AG08395 (cell line): ENCODE data around the gene FERMT3.
"Not testable (repeated sequence)": the region's sequence is repeated elsewhere in the genome, so short reads cannot be mapped to it uniquely, and the experiment has no call there.

ENCODE experiments used
- DNase-seq: peaks from one replicate; pipeline ENCODE4 v3.0.0; 2012; ENCODE audit warnings: mixed read lengths, low spot score

Gene FERMT3

DNA sequence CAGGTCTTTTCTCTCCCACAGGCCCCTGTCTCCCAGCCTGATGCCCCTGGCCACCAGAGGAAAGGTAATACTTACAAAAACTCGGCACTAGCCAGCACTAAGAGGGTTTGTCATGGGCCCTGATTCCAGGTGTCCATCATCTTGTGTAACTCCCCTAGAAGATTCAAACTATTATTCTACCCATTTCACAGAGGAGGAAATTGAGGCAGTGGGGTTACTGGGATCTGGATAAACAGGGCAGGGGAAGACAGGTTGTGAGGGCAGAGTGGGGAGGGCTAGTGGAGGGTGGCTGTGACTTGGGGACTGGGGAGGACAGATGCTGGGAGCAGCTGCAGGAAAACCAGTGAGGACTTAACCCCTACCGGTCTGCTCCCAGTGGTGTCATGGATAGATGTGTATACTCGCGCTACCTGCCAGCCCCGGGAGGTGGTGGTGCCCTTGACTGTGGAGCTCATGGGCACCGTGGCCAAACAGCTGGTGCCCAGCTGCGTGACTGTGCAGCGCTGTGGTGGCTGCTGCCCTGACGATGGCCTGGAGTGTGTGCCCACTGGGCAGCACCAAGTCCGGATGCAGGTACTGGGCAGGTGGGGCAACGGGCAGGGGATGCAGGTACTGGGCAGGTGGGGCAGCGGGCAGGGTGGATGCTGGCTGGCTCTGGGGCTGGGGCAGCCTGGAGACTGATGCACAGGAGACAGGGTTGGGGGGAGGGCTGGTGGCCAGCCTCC lies 29.1 kb downstream of the FERMT3 start:
- no peak for DNase-seq

DNA sequence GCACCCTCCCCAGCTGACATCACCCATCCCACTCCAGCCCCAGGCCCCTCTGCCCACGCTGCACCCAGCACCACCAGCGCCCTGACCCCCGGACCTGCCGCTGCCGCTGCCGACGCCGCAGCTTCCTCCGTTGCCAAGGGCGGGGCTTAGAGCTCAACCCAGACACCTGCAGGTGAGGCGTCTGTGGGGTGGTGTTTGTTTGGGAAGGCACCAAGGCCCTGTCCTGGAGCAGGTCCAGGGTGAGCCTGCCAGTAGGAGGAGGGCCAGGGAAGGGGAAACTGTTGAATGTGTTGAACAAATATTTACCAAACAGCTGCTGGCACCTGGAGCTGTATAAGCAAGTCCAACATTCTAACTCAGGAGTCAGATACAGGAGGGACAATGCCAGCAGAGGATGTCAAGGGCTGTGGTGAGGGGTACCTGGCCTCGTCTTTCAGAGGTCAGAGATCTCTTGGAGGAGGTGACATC lies 31.0 kb downstream of the FERMT3 start:
- DNase-seq = no peak

DNA sequence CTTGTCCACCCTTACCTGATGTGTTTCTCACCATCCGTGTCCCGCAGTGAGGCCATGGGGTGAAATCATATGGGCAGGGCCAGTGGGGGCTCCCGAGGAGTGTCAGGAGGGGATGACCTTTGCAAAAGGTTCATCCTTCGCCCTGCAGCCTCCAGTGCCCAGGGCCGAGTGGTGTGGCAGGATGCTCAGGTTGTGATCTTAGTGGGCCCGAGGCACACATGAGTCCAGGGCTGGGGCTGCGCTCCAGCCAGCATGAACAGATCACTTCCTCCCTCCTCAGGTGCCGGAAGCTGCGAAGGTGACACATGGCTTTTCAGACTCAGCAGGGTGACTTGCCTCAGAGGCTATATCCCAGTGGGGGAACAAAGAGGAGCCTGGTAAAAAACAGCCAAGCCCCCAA lies 31.6 kb downstream of the FERMT3 start:
- no peak for DNase-seq

DNA sequence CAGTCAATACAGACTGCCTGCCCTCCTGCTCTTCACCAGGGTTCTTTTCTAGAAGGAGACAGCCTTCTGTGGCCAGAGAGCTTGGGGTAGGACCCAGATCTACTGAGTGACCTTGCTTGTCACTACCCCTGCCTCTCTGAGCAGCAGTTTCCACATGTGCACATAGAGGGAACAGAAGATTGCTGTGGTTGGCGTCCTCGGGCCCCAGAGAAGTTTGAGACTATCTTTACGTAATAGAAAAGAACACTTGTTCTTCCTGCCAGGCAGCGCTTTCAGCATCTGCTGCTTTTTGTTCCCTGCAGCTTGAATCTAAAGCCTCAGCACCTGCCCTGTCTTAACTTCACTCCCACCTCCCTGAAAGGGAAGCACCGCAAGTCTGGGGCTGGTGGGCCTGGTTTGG lies 32.5 kb downstream of the FERMT3 start:
- DNase-seq = no peak

DNA sequence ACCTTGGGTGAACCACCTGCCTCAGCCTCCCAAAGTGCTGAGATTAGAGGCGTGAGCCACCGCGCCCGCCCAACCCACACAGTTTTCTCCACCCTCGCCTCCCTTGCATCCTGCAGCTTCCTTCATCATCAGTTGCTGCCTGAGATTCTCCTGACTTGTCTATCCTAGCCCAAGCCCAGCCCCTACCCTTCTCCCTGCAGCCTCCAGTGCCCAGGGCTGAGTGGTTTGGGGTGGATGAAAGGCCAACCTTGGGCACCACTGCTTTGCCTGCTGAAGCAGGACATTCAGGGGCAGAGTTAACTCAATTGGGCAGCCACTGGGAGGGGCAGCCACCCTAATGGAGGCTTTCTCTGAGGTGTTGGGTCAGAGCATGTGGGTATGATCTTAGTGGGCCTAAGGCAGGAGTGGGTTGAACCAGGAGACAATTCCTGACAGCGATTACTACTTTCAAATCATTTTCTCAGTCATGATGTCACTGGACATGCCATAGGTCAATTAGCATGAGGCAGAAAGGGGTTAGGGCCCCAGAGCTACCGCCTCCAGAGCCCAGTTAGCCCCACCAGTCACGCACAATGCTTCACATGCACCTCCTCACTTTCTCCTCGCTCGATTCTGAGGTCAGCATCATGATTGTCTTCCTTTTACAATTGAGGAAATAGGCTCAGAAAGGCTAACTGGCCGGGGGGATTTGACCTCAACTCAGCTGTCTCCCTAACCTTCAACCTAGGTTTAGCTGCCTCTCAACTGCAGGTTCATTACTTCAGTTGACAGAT lies 33.3 kb downstream of the FERMT3 start:
- no peak for DNase-seq

DNA sequence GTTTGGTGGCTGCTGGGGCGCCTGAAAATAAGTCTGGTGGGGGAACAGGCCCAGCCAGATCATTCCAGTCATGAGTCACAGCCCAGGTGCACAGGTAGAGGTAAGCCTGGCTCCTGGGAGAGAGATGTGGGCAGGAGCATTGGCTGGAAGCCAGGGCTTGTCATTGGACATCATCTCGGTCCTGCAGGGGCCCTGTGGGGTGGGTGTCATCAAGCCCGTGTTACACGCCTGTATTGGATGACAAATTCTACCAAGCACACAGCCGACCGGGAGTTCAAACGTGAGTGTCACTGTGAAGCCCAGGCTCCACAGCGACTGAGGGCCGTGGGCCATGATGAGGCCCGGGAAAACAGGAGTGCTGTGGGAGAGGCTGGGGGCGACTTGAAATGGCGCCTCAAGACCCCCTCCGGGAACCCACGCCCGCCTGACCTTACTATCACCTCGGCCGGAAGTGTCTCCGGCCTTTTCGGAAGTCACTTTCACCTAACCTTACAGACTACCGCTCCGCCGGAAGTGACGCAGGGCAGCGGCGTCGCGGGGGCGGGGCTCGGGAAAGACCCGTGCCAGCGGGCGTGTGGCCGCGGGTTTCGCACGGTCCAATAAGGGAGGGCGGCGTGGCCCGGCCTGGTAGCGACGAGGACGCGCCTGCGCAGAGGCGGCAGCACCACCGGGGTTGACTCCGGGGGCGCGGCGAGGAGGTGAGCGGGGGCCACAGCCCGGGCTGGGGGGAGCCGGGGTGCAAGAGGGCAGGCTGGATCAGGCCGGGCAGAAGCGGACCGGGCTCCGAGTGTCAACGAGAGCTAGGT lies 34.1 kb downstream of the FERMT3 start, which contains the start of gene FKBP2:
FKBP2 (plus strand) TSS at position 661 of the 806 bp plus-strand sequence. CDS start 1,293 bp downstream, outside the sequence.
- peak; percentile 99 for DNase-seq

DNA sequence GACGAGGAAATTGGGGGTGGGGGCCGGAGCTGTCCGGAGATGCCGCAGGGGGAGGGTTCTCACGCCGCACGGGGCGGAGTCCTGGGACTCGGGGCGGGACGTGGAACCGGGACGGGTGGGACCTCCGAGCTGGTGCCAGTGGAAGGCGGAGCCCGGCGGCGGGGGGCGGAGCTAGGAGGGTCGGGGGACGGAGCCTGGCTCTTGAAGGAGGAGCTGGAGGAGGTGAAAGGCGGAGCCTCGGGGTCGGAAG lies 34.6 kb downstream of the FERMT3 start:
- peak; percentile 98 for DNase-seq

DNA sequence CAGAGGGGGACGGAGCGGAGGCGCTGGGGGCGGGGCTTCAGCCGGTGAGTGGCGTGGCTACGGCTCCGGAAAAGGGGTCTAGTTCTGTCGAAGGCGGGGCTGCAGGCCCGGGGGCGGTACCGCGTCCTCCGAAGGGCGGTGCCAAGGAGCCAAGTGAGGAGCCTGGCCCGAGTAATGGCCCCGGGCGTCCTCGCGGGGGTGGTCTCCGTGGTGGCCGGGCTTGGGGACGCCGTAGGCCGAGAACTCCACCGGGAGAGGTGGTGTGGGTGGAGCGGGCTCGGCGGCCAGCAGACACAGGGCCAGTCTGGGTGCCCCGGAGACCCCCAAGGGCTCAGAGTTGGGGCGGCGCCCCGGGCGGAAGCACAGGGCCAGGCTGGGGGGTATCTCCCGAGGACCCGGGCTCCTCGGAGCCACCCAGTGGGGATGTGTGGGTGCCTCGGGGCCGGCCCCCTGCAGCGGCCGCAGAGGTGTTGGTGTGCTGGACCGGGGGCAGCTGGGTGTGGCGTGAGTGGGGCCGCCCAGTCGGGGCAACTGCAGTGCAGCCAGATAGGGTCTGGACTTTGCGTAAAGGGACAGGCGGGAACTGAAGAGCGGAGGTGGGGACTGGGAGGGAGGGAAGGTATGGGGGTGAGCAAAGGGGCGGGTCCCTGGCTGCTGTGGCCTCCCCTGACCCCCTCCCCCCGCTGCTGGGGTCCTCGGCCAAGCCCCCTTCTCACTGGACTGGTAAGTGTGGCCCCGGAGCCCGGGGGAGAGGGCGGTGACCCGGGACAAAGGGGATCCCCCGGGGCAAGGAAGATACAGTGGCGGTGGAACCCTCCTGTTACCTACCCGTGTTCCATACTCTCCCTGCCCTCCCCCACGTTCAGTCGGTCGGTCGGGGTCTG lies 35.2 kb downstream of the FERMT3 start:
- DNase-seq = no peak

DNA sequence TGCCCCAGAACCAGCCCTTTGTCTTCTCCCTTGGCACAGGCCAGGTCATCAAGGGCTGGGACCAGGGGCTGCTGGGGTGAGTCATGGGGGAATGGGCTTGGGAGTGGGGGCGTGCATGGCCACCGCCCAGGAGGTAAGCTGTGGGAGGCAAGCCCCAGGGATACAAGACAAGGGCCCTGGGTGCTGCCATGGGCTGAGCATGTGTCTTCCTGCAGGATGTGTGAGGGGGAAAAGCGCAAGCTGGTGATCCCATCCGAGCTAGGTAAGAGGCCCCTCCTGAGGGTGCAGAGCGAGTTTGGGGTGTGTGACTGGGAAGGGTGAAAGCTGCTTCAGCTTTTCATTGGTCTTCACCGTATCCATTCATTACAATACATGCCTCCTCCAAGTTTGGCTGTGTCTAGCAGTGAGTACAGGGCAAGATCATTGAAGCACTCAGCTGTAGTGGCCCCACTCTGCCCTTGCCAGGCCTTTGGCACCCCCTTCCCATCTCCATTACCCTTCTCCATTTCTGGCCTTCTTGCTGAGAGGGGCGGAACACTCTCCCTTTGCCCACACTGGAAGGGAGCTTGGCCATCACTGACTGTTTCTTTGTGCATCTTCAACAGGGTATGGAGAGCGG lies 36.8 kb downstream of the FERMT3 start:
- no peak for DNase-seq

DNA sequence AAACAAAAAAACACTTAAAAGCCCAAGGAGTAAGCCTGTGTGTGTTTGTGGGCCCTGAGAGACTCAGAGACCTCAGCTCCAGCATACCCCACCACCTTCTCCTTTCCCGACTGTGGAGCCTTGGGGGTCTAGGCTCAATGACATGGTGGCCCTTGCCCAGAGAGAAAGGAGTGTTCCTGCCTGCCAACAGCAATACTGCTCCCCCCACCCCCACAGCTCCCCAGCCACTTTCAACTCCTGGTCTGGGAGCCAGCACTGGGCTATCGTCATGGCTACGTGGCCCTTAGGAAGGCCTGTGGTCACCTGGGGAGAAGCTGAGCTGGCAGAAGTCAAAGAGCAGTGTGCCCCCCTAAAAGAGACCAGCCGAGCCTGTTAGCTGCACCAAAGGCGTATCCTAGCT lies 37.6 kb downstream of the FERMT3 start:
- no peak for DNase-seq

DNA sequence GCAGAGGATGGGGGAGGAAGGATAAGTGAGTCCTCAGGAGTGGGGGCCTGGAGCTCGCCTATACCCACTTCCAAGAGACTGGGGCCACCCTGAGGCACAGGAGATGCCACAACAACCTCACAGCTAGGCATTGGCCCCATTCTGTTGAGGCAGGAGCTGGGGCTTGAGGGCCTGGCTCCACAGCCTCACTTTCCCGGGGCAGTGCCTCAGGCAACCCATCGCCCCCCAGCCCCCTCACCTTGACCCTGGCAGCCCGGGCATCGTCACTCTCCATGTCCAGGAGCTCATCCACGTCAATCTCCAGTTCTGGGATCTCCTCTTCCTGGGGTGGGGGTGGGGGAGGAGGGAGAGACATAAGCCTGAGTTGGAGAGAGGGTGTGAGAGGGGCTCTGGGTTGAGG lies 38.4 kb downstream of the FERMT3 start:
- DNase-seq = no peak

DNA sequence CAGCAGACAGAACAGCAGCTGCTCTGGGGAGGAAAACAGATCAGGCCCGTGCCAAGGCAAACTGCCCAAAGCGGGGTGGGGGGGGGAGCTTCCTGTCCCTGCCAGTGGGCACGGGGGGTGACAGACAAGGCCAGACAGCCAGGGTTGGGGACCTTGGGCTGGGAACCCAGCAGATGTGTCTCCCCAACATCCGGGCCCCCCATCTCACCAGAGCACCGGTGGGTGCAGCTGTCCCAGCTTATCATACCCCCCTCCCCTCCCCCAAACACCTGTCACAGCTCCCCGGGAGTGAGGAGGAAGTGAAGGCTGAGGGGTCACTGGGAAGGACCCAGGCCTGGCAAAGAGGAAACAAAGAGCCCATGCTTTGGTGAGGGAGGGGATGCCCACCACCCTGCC lies 38.9 kb downstream of the FERMT3 start:
- no peak for DNase-seq

DNA sequence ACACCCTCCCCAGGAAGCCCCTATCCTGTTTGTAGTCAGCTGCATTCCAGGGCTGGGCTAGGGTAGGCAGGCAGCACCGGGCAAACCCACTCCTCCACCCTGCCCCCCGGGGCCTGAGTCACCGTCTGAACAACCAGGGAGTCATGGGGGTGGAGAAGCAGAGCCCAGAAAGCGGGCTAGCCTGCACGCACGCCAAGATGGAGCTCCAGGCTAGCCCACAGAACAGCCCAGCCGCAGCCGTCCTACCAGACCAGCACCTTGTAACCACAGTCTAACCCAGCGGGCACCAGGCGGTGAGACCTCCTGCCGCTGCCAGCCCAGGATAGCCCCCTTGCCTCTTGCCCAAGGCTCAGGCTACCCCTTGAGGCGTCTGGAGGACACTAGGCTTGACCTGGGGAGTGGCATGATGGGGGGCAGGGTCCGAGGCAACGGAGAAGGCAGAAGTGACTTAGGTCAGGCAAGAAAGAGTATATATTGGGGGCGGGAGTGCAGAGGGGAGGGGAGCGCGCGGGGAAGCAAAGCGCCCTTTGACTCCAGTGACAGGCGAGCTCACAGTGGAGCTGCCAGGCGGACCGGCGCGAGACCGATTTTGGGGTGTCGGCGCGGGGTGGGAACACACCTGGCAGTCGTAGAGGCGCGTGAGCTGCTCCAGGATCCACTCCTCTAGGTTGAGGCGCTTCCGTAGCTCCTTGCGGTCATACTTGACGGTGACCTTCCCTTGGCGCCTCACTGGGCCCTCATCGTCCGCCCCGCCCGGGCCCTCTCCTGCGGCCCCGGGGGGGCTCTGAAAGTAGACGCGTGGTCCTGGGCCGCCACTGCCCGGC lies 39.5 kb downstream of the FERMT3 start:
- peak; percentile 80 for DNase-seq

DNA sequence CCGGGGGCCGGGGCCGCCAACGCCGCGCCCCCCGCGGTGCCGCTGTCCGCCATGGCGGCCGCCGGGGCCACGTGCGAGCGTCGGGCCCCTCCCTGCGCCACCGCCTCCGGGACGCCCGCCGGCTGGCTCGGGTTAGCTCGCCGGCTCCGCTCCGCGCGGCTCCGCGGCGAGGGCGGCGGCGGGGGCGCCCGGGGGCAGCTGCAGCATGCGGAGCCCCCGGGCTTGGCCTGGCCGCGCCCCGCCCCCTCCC lies 40.0 kb downstream of the FERMT3 start:
- DNase-seq = not testable (repeated sequence)

DNA sequence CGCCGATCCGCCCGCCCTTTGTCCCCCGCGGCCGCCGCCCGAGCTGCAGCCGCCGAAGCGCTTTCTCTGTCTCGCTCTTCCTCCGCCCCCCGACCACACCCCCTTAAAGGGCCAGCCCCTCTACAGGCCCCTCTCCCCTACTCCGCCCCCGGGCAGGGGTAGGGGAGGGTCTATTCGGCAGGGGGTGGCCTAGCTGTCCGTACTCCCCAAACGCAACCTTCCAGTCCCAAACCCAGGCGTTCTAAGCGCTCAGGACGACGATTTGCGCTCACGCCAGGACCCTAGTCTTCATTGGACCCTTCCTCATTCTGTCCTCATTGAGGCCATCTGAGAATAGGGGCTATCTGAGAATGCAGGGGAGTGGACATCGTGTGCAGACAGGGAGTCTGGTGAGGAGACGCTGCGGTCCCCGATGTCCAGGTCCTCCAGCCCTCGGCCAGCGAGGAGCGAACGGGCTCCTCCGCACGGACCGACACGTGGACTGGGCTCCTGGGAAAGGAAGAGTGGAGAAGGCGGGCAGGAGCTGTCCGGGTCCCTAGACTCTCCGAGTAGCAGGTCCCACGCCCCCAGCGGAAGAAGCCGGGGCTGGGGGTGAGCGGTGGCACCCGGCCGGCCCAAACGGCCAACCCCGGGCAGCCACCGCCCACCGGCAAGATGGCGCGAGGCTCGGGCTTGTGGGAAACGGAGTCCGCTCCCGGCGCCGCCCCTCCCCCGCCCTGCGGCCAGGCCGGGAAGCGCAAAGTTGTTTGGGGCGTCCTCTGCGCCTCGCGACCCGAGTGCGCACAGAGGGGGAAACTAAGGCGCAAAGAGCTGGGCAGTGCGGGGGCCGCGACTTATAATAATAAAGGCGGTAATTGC lies 40.6 kb downstream of the FERMT3 start, which contains the start of gene PPP1R14B:
PPP1R14B (minus strand) TSS at position 73 of the 858 bp plus-strand sequence. CDS start 270 bp downstream, outside the sequence.
- DNase-seq = peak; percentile 89

DNA sequence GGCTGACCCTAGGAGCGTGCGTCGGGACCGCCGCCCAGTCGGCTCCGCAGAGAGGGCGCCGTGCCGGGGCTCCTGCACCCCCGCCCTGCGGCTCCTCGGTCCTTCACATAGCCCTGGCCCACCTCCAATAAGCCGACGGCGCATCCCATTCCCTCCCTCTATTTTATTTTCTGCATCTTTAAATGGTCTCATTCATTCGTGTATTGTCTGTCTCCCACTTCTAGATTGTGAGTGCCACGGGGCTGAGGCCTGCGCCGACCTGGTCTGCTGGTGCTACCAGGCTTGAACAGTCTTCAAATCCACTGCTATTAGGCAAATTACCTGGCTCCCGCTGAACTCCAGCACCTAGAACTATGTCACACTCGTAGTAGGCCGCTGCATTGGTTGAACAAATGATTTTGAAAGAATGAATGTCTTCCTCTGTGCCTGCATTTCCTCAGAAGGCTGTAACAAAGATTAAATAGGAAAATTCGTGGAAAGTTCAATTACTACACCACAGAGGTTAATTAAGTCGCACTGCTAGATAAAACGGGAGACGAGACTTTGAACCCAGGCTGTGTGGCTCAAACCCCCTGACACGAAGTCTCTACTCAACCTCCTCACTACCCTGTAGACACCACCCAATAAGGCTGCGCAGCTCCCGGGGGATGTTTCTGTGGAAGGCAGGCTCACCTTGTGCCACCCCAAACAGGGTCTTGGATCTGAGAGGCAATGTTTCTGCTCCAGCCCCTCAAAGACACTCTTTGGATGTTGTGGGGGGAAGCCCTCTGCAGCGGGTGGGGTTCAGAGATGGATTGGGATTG lies 41.4 kb downstream of the FERMT3 start:
- DNase-seq = no peak

DNA sequence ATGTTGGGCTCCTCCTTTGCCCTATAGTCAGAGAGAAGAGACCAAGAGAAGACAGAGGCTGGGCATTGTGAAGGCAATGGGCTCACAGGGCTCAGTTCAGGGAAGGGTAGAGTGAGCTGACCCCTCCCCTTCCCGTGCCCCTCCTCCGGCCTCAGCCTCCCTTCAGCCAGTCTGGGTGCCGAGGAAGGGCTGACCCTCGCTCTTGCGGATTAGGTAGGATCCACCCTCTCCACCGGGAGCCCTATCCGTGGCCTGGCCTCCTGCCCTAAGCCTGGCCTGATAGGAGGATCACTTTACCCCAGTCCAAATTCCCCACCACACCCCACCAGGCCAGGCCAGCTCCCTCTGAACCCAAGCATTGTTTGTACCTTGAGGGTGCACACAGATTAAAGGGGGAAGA lies 42.1 kb downstream of the FERMT3 start:
- no peak for DNase-seq

DNA sequence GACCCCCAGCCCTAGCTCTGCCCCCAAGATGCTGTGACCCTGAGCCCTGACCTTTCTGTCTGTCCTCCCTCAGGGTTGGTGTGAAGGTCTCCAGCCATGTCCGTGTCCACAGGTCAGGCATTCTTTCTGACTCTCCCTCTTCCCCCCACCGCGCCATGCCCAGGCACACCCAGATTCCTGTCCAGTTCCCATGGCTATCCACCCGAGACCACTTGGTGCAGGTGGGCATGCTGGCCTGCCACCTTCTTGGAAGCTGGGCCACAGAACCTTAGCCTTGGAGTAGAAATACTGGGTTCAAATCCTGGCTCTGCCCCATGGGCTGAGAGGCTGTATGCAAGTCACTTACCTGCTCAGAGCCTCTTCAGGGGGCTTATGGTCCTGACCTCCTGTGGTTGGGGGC lies 42.5 kb downstream of the FERMT3 start:
- no peak for DNase-seq
